Keratinocyte (primary cell): Measurements from ENCODE around the gene NEGR1. TPM values are rescaled to one million over a fixed set of nuclear protein-coding genes. Genes with fewer than 3 reads are reported as not detected.

ENCODE experiments used
- DNase-seq: peaks from one replicate; pipeline ENCODE4 v3.0.0-alpha.2; 2011; ENCODE audit warnings: low read depth, missing footprints, low spot score
- FAIRE-seq: peaks from 2 replicates; lab custom pipeline; 2011; peaks lifted over from hg19 to GRCh38; lab: Jason Lieb, UNC
- H2AFZ ChIP-seq: 2 replicates; pipeline ENCODE4 v1.6.0; 2012; ENCODE audit warnings: low read length, control low read depth, inconsistent platforms; ENCODE audit not compliant: control insufficient read depth
- H3K27ac ChIP-seq: 2 replicates; pipeline ENCODE4 v1.5.1; 2011; ENCODE audit warnings: low read length; ENCODE audit not compliant: control insufficient read depth, insufficient read depth
- H3K27me3 ChIP-seq: 3 replicates; pipeline ENCODE4 v1.6.0; 2011; ENCODE audit warnings: low read length; ENCODE audit not compliant: control insufficient read depth, insufficient read depth; ENCODE audit errors: extremely low read depth
- H3K36me3 ChIP-seq, 2 experiments: 2 replicates in 1 of 2; 3 replicates in 1 of 2; pipeline ENCODE4 v1.5.1; 2011; ENCODE audit warnings: low read length in 2 of 2, mild to moderate bottlenecking in 1 of 2; ENCODE audit not compliant: control insufficient read depth in 2 of 2, insufficient read depth in 2 of 2; ENCODE audit errors: extremely low read depth in 1 of 2
- H3K4me1 ChIP-seq: 3 replicates; pipeline ENCODE4 v1.5.1; 2011; ENCODE audit warnings: low read length; ENCODE audit not compliant: control insufficient read depth, insufficient read depth; ENCODE audit errors: extremely low read depth
- H3K4me2 ChIP-seq: 3 replicates; pipeline ENCODE4 v1.6.0; 2011; ENCODE audit warnings: low read depth, low read length; ENCODE audit not compliant: control insufficient read depth, insufficient read depth; ENCODE audit errors: extremely low read depth
- H3K4me3 ChIP-seq, 3 experiments: fragments of 200-600 bp in 1 of 3; sonication (generic) in 1 of 3; 2 replicates in 2 of 3; 3 replicates in 1 of 3; pipeline ENCODE4 v1.5.1; 2011 to 2016; ENCODE audit warnings: low read length in 3 of 3, mild to moderate bottlenecking in 3 of 3, control low read depth in 2 of 3, inconsistent platforms in 1 of 3, low read depth in 1 of 3, mixed read lengths in 1 of 3, mixed run types in 1 of 3, moderate library complexity in 1 of 3; ENCODE audit not compliant: control insufficient read depth in 2 of 3, insufficient read depth in 2 of 3; ENCODE audit errors: extremely low read depth in 1 of 3
- H3K79me2 ChIP-seq: 2 replicates; pipeline ENCODE4 v1.6.0; 2012; ENCODE audit warnings: low read length; ENCODE audit not compliant: control insufficient read depth, insufficient read depth
- H3K9ac ChIP-seq: 3 replicates; pipeline ENCODE4 v1.6.0; 2011; ENCODE audit warnings: low read length; ENCODE audit not compliant: control insufficient read depth, insufficient read depth; ENCODE audit errors: extremely low read depth
- H3K9me1 ChIP-seq: 3 replicates; pipeline ENCODE4 v1.6.0; 2011; ENCODE audit warnings: low read length; ENCODE audit not compliant: control insufficient read depth, insufficient read depth; ENCODE audit errors: extremely low read depth
- H3K9me3 ChIP-seq: 2 replicates; pipeline ENCODE4 v1.5.1; 2012; ENCODE audit warnings: low read depth, low read length; ENCODE audit not compliant: control insufficient read depth
- H4K20me1 ChIP-seq: 3 replicates; pipeline ENCODE4 v1.6.0; 2011; ENCODE audit warnings: low read length; ENCODE audit not compliant: control insufficient read depth, insufficient read depth; ENCODE audit errors: extremely low read depth
- EZH2 ChIP-seq: IDR thresholded peaks from one replicate; pipeline ENCODE4 v1.6.1; 2012; ENCODE audit warnings: inconsistent platforms, mild to moderate bottlenecking, low read length, moderate library complexity
- dilution Hi-C: fragments of 300-500 bp; cut with MboI; formaldehyde crosslinking; loops from one replicate; pipeline ENCODE4 v1.7.0; 2020; ENCODE audit warnings: low sequenced_read_pairs; ENCODE audit not compliant: extremely low pct_ligation_motif_present
- polyA plus RNA-seq, 5 experiments: library from polyadenylated mRNA; depleted of rRNA in 3 of 5; stranded (reverse) in 3 of 5; stranded (forward) in 1 of 5; unstranded in 1 of 5; fragments of >200 nt; gene quantifications; 1 replicate in 1 of 5; 2 replicates in 3 of 5; 3 replicates in 1 of 5; pipeline versions ENCODE4 v1.2.1 to v1.2.3, GENCODE V29; 2011 to 2012; ENCODE audit warnings: missing spikeins in 2 of 5, low read depth in 1 of 5, low replicate concordance in 1 of 5
- TF ChIP-seq, protein P1 (sequence below), 3 experiments: IDR thresholded peaks in 1 of 3; conservative IDR thresholded peaks in 1 of 3; optimal IDR thresholded peaks in 1 of 3; 2 replicates in 2 of 3; 3 replicates in 1 of 3; pipeline versions ENCODE3 to v1.5.1; 2011; ENCODE audit warnings: low read length in 3 of 3, mild to moderate bottlenecking in 3 of 3, moderate library complexity in 2 of 3, control low read depth in 1 of 3, inconsistent platforms in 1 of 3; ENCODE audit not compliant: insufficient read depth in 2 of 3; ENCODE audit errors: extremely low read depth in 1 of 3

The NEGR1 gene
- polyA plus RNA-seq, 1 donor (not counting 4 experiments of a cell fraction or from before 2014, with no cell fraction given) = 1.6 TPM

GRCh38 chr1:71649608-71650007, 632.7 kb downstream of the NEGR1 start:
- no peaks in the 10 kb centered on the region for H3K9me3 ChIP-seq
- H3K9ac ChIP-seq = no peak overlapping the region
- H3K27me3 ChIP-seq = no peaks in the 10 kb centered on the region
- H3K4me2 ChIP-seq = no peak overlapping the region
- no peak for DNase-seq
- H2AFZ ChIP-seq = no peak overlapping the region
- H4K20me1 ChIP-seq = no peaks in the 10 kb centered on the region
- no peaks in the 10 kb centered on the region for H3K9me1 ChIP-seq
- no peaks in the 10 kb centered on the region for H3K79me2 ChIP-seq
- no peak for FAIRE-seq
- H3K36me3 ChIP-seq = no peaks in the 10 kb centered on the region
- no peak for TF ChIP-seq EZH2
- TF ChIP-seq, protein P1, sequence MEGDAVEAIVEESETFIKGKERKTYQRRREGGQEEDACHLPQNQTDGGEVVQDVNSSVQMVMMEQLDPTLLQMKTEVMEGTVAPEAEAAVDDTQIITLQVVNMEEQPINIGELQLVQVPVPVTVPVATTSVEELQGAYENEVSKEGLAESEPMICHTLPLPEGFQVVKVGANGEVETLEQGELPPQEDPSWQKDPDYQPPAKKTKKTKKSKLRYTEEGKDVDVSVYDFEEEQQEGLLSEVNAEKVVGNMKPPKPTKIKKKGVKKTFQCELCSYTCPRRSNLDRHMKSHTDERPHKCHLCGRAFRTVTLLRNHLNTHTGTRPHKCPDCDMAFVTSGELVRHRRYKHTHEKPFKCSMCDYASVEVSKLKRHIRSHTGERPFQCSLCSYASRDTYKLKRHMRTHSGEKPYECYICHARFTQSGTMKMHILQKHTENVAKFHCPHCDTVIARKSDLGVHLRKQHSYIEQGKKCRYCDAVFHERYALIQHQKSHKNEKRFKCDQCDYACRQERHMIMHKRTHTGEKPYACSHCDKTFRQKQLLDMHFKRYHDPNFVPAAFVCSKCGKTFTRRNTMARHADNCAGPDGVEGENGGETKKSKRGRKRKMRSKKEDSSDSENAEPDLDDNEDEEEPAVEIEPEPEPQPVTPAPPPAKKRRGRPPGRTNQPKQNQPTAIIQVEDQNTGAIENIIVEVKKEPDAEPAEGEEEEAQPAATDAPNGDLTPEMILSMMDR (optimal IDR thresholded peaks at IDR 0.05 in 1 of 3, IDR thresholded peaks at IDR 0.05 in 1 of 3, conservative IDR thresholded peaks at IDR 0.05 in 1 of 3; ENCODE audit: extremely low read depth in 1 of 3, insufficient read depth in 2 of 3, low read length in 3 of 3) = no peak
- H3K4me3 ChIP-seq = no peak overlapping the region
- no peaks in the 10 kb centered on the region for H3K4me1 ChIP-seq
- H3K27ac ChIP-seq = no peak overlapping the region
- dilution Hi-C loops = no loop called here

DNA sequence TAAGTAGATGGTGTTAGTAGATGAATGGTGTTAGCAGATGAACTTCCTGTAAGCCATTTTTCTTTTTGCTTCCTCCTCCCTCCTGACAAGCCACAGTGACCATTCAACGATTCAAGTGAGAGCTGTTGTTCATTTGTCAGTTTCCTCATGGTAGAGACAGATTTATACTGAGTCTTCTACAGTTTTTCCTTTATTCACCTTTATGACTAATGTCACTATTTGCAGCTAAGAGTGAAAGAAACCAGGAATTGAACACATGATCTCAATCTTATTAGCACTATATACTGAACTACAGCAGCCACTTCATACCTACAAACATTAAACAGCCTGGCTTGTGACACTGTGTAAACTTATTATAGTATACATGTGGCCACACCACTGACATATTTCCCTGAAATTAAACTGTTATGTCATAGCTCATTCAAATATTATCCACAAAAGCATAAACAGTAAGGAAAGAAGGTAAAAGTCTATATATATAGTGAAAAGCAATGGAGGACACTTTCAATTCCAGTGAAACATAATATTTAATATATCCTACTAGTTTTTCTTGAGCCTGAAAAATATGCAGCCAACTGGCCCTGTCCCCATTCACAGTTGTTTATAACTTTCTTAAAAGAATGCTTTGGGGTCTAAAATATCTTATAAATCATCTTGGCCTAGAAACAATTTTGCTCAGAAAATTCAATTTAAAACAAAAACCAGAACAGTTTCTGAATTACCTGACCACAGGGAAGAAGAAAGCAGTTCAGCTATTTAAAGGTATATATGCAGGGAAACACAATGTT, 634.6 kb downstream of the NEGR1 start:
- Histone ChIP-seq H3K4me2 (no peak overlapping the region), H3K4me3 (no peak overlapping the region), H3K9ac (no peak overlapping the region), H3K4me1 (no peaks in the 10 kb centered on the region), H3K27ac (no peak overlapping the region), H4K20me1 (no peaks in the 10 kb centered on the region), H3K9me3 (no peaks in the 10 kb centered on the region), H3K79me2 (no peaks in the 10 kb centered on the region), H3K36me3 (no peaks in the 10 kb centered on the region), H2AFZ (no peak overlapping the region), H3K27me3 (no peaks in the 10 kb centered on the region), H3K9me1 (no peaks in the 10 kb centered on the region)
- dilution Hi-C loops = no loop called here
- TF ChIP-seq EZH2 = no peak
- TF ChIP-seq, protein P1 (optimal IDR thresholded peaks at IDR 0.05 in 1 of 3, IDR thresholded peaks at IDR 0.05 in 1 of 3, conservative IDR thresholded peaks at IDR 0.05 in 1 of 3; ENCODE audit: extremely low read depth in 1 of 3, insufficient read depth in 2 of 3, low read length in 3 of 3) = no peak
- no peak for DNase-seq
- no peak for FAIRE-seq
